Stimulated activated naive CD8-positive, alpha-beta T cell treated with anti-CD3 and anti-CD28 coated beads, Interleukin-15, Interleukin-2, amounts not matched to agents 100 U/mL and 50 U/mL, for 24 hours (primary cell): ENCODE data around the gene SDHAF3.
A peak's percentile ranks its signal among the peaks of the same experiment; 100 is the strongest.
"Not testable (repeated sequence)": the region's sequence is repeated elsewhere in the genome, so short reads cannot be mapped to it uniquely, and the experiment has no call there.

Source experiments
- ATAC-seq: fragments of 150-1000 bp; cut with Tn5 transposase; one replicate; pipeline ENCODE4 v1.10.0; 2021
- DNase-seq: peaks from one replicate; pipeline ENCODE4 v3.0.0; 2021

SDHAF3 gene

DNA sequence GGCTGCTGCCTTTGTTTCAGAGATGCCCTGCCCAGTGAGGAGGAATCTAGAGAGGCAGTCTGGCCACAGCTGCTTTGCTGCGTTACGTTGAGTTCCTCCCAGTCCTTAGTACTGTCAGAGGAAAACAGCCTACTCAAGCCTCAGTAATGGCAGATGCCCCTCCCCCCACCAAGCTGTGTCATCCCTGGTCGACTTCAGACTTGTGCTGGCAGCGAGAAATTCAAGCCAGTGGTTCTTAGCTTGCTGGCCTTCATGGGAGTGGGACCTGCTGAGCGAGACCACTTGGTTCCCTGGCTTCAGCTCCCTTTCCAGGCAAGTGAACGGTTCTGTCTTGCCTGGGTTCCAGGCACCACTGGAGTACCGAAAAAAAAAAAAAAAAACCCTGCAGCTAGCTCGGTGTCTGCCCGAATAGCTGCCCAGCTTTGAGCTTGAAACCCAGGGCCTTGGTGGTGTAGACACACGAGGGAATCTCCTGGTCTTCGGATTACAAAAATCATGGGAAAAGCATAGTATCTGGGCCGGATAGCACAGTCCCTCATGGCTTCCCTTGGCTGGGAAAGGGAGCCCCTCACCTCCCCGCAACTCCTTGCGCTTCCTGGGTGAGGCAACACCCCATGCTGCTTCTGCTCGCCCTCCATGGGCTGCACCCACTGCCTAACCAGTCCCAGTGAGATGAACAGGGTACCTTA is 9.1 kb downstream of the SDHAF3 start:
- ATAC-seq (no peak), DNase-seq (no peak)

DNA sequence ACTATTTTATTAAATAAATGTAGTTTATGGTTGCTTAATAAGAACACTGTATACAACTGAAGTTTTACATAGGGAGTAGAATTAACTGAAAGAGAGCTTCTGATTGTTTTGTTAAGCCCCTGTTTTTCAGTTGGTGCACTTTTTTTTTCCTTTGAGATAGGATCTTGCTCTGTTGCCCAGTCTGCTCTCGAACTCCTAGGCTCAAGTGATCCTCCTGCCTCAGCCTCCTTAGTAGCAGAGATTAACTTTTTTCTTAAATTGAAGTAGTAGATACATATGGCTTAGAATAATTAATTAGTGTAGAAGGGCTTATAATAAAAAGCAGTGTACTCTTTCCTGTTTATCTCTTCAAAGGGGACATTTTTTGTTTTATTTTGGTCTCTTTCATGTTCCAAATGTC is 11.2 kb downstream of the SDHAF3 start:
- ATAC-seq, result no peak
- DNase-seq, result no peak

GRCh38 chr7:97130417-97131139 is 13.1 kb downstream of the SDHAF3 start:
- ATAC-seq (no peak), DNase-seq (no peak)

- no peak for DNase-seq
- ATAC-seq, result no peak
Measured at GRCh38 chr7:97133159-97133558, 15.7 kb downstream of the SDHAF3 start.

GRCh38 chr7:97138830-97139229 is 21.3 kb downstream of the SDHAF3 start:
- no peak for ATAC-seq

DNA sequence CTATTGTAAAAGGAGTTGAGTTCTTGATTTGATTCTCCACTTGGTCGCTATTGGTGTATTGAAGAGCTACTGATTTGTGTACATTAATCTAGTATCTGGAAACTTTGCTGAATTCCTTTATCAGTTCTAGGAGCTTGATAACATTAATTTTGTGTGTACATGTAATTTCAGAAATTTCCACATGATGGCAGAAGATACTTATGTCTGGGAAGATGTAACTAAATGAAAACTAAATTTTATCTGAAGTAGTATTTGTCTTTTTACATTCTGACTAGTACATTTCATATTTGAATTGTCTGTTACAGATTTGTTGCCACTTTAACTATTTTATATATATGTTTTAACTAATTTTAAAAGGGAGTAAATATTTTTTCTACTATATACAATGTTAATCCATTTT is 27.6 kb downstream of the SDHAF3 start:
- DNase-seq (no peak), ATAC-seq (no peak)

More at GRCh38 chr7:97138830-97139229, 21.3 kb downstream of the SDHAF3 start:
- DNase-seq, result no peak

DNA sequence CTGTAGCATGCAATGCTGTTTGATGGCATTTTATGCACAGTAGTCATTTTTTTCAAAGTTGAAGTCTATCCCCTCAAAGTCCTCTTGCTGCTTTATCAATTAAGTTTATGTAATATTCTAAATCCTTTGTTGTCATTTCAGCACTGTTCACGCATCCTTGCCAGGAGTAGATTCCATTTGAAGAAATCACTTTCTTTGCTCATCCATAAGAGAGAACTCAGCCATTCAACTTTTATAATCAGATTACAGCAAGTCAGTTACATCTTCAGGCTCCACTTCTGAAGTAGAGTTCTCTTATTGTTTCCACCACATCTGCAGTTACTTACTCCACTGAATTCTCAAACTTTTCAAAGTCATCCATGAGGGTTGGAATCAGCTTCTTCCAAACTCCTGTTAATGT is 32.3 kb downstream of the SDHAF3 start:
- DNase-seq (no peak), ATAC-seq (no peak)

GRCh38 chr7:97155897-97156418 is 38.5 kb downstream of the SDHAF3 start:
- ATAC-seq, result no peak
- DNase-seq, result no peak

GRCh38 chr7:97159984-97160383 is 42.5 kb downstream of the SDHAF3 start:
- ATAC-seq, DNase-seq: not testable (repeated sequence)

DNA sequence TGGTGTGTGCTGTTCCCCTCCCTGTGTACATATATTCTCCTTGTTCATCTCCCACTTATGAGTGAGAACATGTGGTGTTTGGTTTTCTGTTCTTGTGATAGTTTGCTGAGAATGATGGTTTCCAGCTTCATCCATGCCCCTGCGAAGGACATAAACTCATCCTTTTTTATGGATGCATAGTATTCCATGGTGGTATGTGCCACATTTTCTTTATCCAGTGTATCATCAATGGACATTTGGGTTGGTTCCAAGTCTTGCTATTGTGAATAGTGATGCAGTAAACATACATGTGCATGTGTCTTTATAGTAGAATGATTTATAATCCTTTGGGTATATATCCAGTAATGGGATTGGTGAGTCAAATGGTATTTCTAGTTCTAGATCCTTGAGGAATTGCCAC is 44.1 kb downstream of the SDHAF3 start:
- not testable (repeated sequence) for DNase-seq, ATAC-seq

- no peak for DNase-seq
- ATAC-seq, result no peak
Measured at GRCh38 chr7:97166308-97166707, 48.8 kb downstream of the SDHAF3 start.

DNA sequence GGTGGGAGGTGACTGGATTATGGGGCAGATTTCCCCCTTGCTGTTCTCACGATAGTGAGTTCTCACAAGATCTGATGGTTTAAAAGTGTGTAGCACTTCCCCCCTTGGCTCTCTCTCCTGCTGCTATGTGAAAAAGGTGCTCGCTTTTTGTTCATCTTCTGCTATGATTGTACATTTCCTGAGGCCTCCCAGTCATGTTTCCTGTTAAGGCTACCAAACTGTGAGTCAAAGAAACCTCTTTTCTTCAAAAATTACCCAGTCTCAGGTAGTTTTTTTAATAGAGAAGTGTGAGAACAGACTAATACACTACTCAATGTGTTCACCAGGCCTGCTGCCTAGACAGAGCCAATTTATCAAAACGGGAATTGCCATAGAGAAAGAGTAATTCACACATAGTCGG is 49.7 kb downstream of the SDHAF3 start:
- DNase-seq (no peak), ATAC-seq (peak; percentile 28)

DNA sequence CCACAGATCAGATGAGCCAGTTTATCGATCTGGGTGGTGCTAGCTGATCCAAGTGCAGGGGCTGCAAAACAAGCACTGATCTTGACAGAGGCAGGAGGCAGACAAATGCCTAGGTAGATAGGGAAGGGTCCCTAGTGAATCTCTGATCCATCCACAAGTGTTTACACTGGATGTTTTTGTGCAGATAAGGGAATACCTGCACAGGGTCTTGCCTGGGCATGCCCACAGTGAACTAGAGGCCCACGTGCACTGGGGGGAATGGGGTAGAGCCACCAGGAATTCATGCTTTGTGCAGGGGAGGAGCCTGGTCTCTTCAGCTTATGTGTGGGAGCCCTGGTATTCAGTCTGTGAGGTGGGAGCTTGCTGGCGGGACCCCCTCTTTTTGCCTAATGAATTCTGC is 50.3 kb downstream of the SDHAF3 start:
- DNase-seq, result no peak
- no peak for ATAC-seq

GRCh38 chr7:97174303-97174702 is 56.8 kb downstream of the SDHAF3 start:
- no peak for ATAC-seq

GRCh38 chr7:97179454-97180104 is 62.1 kb downstream of the SDHAF3 start:
- peak; percentile 40 for DNase-seq
- ATAC-seq, result no peak

More at GRCh38 chr7:97174303-97174702, 56.8 kb downstream of the SDHAF3 start:
- DNase-seq, result no peak

DNA sequence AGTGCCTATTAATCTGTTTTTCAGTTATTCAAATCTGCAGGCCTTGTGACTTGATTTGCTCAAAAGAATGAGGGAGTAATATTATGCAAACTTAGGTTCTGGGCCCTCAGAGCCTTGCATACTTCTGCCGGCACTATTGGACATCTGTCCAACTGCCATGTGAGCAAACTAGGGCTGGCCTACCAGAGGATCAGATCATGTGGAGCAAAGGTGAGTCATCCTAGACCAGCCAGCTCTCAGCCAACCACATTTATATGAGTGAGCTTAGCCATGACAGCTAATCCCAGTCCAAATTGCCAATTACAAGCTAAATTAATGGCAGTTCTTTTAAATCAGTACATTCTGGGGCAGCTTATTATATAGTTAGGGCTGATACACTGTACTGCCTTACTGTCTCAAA is 69.6 kb downstream of the SDHAF3 start:
- no peak for ATAC-seq
- no peak for DNase-seq

DNA sequence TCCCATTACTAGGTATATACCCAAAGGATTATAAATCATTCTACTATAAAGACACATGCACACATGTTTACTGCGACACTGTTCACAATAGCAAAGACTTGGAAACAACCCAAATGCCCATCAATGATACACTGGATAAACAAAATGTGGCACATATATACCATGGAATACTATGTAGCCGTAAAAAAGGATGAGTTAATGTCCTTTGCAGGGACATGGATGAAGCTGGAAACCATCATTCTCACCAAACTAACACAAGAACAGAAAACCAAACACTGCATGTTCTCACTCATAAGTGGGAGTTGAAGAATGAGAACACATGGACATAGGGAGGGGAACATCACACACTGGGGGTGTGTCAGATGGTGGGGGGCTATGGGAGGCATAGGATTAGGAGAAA is 78.7 kb downstream of the SDHAF3 start:
- not testable (repeated sequence) for ATAC-seq, DNase-seq

GRCh38 chr7:97198596-97198995 is 81.1 kb downstream of the SDHAF3 start:
- ATAC-seq (no peak), DNase-seq (no peak)

DNA sequence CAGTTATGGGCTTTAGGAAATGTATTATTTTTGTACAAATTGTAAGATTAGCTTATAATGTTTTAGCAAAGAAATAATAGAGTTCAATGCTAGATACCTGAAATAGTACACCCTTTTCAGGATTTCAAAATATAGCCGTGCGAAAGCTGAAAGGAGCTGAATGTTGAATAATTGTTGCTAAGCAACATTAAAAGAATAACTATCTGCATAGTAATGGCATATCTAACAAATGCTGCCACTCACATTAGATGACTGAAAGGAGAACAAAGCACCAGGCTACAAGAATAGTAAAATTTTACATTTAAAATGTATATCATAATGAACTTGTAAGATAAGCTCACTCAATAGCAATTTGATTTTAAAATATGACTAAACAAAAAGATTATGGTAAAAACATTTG is 82.5 kb downstream of the SDHAF3 start:
- ATAC-seq (no peak), DNase-seq (no peak)

DNA sequence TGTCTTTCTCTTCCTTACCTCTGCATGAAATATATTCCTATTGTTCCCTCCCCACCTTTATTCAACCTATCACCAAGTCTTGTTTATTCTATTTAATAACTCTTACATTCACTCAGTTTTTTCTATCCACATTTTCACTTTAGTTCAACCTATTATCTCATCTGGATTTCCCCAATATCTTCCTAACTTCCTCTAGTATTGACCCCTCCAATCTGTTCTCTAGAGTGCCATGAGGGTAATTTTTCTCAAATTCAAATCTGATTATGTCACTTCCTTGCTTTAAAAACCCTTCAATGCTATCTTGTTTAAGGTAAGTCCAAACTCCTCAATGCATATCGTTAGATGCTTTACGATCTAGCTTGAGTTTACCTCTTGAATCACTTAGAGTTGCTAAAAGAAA is 86.5 kb downstream of the SDHAF3 start:
- no peak for DNase-seq
- no peak for ATAC-seq

DNA sequence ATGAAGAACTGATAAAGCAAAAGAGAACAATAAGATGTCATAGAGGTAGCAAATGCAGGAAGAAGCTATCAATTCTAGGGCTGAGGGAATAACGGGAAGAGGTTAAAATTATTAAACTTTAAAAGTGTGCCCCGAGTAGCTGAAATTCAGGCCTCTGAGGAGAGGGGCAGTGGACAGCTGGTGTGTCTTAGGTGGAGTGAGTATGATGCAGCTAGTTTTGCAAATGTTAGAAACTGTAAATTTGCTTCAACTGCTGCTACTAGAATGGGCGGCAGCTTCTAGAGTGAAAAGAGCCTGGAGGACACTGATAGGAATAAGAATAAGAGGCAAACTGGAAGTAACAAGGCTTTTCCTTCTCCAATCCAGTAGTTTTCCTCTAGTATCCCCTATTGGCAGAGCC is 87.3 kb downstream of the SDHAF3 start:
- ATAC-seq (no peak), DNase-seq (no peak)

DNA sequence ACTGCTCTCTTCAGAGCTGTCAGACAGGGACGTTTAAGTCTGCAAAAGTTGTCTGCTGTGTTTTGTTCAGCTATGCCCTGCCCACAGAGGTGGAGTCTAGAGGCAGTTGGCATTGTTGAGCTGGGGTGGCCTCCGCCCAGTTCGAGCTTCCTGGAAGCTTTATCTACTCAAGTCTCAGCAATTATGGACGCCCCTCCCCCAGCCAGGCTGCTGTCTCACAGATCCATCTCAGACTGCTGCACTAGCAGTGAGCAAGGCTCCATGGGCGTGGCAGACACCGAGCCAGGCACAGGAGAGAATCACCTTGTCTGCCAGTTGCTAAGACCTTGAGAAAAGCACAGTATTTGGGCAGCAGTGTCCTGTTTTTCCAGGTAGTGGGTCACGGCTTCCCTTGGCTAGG is 98.1 kb downstream of the SDHAF3 start:
- DNase-seq (no peak), ATAC-seq (no peak)

- ATAC-seq, result no peak
- DNase-seq, result no peak
Measured at GRCh38 chr7:97218767-97219166, 101.3 kb downstream of the SDHAF3 start.
